Upper lobe of left lung (tissue), 4 donors: ENCODE measurements around the gene CDC42EP1.

ENCODE experiments used
- EP300 ChIP-seq, 4 donors: sonication (generic); formaldehyde crosslinking; IDR thresholded peaks; one replicate each; pipeline ENCODE4 v1.5.1; 2017; ENCODE audit warnings: antibody characterized with exemption in 4 of 4, control low read depth in 2 of 4
- TF ChIP-seq, protein P1 (sequence below), 6 experiments: fragments of 450-650 bp in 4 of 6; fragments of 200-600 bp in 2 of 6; sonication (generic) in 2 of 6; IDR thresholded peaks; one replicate each; pipeline ENCODE4 v1.5.1; 2016 to 2019; ENCODE audit warnings: antibody characterized with exemption in 6 of 6

DNA sequence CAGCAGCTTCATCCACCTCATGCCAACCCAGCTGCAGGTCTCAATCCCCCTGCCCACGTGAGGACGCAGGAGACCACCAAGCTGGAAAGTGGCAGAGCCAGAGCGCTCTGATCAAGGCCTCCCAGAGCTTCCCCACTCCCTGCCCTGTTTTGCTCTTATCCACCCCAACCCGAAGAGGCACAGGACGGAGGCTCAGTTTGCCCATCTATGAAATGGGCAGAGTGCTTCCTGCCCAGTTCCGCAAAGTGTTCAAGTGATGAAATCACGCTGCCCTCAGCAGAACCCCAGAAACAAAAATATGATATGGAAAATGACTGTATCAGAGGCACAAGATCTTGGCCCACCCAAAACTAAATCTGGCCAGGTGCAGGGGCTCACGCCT, 11.7 kb downstream of the CDC42EP1 start:
- TF ChIP-seq, protein P1, sequence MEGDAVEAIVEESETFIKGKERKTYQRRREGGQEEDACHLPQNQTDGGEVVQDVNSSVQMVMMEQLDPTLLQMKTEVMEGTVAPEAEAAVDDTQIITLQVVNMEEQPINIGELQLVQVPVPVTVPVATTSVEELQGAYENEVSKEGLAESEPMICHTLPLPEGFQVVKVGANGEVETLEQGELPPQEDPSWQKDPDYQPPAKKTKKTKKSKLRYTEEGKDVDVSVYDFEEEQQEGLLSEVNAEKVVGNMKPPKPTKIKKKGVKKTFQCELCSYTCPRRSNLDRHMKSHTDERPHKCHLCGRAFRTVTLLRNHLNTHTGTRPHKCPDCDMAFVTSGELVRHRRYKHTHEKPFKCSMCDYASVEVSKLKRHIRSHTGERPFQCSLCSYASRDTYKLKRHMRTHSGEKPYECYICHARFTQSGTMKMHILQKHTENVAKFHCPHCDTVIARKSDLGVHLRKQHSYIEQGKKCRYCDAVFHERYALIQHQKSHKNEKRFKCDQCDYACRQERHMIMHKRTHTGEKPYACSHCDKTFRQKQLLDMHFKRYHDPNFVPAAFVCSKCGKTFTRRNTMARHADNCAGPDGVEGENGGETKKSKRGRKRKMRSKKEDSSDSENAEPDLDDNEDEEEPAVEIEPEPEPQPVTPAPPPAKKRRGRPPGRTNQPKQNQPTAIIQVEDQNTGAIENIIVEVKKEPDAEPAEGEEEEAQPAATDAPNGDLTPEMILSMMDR (IDR thresholded peaks at IDR 0.05) = no peak
- TF ChIP-seq EP300 (IDR thresholded peaks at IDR 0.05) = no peak
